ENCODE measurements around the gene MYBPC2. TPM values are rescaled to one million over a fixed set of nuclear protein-coding genes. Genes with fewer than 3 reads are reported as not detected.

MYBPC2 gene
- total RNA-seq, 4 donors from 2014 or later: 0.05 to 1.3 (median 0.15) TPM; not detected in 1

DNA sequence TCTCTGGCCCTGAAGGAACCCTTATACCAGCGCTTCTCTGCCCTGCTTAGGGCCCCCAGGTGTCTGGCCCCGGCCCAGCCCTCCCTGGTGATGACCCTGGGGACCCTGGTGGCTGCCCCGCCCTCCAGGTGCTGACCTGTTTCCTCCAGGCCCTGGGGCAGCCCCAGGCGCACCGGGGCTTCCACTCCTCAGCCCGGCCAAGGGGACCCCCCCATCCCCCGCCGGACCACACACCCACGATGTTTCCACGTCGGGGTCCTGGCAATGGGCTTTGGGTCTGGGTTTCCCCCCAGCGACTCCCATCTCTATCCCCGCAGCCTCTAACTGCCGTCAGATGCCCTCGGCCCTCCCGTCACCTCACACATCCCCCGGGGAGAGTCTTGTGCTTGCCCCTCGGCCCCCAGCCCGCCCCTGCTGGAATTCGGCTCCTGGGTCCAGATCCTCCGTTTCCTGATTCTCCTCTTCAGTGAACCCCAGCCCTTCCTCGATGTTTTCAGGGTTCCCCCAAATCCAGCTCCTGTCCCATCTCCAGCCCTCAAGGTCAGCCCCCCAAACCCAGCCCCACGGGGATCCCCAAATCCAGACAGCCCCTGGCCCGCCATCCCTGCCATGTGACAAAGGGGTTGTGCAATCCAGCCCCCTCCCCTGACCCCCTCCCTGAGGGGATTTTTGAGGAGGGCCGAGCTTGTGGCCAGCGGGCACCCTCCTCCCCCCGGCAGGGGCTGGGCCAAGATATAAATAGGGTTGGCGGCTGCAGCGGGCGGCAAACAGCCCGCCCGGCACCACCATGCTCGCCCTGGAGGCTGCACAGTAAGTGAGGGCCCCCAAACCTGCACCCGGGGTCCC is 14.3 kb upstream of the MYBPC2 start, which contains the start of gene SPIB:
SPIB (plus strand) TSS at position 763 of the 846 bp plus-strand sequence; CDS start at position 788, 25 bp downstream.
- WGBS, 2 donors: 13 to 23% methylated on average over 23 to 33 of the region's 34 CpGs
- TF ChIP-seq CTCF (IDR thresholded peaks at IDR 0.05) (no peak), POLR2A (IDR thresholded peaks at IDR 0.05) (no peak)
- DNase-seq (ENCODE audit: low spot score in 2 of 2): no peak
- H3K4me3 ChIP-seq (ENCODE audit: low read depth, poor library complexity, severe bottlenecking): no peak within 1 kb of the TSS
- intact Hi-C loops (cut with DNase I; ENCODE audit: low total_unique reads): no loop called here

DNA sequence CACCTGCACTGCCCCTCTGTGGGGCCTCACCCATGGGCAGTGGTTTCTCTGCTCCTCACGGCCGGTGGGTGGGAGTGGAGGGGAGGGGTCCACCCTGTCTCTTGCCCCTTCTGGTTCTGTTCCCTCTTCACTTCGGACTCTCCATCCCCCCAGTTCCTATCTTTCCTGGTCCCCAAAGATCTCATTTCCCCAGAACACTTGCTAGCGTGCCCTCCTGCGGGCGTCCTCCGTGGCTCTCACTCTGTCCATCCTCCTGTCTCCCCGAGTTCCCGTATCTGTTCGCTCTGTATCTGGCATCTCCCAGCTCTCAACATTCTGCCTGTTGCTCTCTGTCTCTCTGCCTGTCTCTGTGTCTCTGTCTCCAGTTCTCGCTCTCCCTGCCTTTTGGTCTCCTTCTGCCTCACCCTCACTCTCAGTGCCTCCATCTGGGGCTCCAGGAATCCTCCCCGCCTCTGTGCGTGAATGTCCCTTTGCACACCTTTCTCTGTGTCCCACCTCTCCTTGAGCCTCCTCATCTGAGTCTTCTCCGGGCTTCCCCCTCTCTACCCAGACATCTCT is 13.6 kb upstream of the MYBPC2 start:
- H3K4me3 ChIP-seq (ENCODE audit: low read depth, poor library complexity, severe bottlenecking): no peak overlapping the region
- no peak for DNase-seq (ENCODE audit: low spot score in 2 of 2)
- intact Hi-C loops (cut with DNase I; ENCODE audit: low total_unique reads): no loop called here
- TF ChIP-seq CTCF (IDR thresholded peaks at IDR 0.05): no peak
- no peak for TF ChIP-seq POLR2A (IDR thresholded peaks at IDR 0.05)
- WGBS, 2 donors: 8 to 10% methylated on average over 14 of the region's 14 CpGs

DNA sequence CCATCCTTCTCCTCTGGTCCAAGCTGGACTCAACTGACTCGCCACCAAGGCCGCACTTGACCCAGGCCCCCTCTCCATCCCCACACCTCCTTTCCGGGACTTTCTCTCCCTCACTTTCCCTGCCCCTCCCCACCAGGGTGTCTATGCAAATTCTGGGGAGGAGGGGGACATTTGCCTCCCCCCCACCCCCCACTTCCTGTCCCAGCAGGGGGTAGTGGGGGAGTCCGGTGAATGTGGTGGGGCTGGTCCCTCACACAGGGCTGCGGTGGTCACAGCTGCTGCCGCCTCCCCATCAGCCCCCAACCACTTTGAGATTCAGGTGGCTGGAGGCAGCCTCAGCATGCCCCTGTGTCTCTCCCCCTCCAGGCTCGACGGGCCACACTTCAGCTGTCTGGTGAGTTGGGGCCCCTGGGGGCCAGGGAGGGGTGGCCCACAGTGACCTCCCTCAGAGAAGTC is 13.1 kb upstream of the MYBPC2 start:
- intact Hi-C loops (cut with DNase I; ENCODE audit: low total_unique reads): no loop called here
- DNase-seq (ENCODE audit: low spot score in 2 of 2): no peak
- no peak for TF ChIP-seq CTCF (IDR thresholded peaks at IDR 0.05)
- TF ChIP-seq POLR2A (IDR thresholded peaks at IDR 0.05): no peak
- 16 to 17% methylated on average over 8 of the region's 8 CpGs for WGBS, 2 donors
- no peak overlapping the region for H3K4me3 ChIP-seq (ENCODE audit: low read depth, poor library complexity, severe bottlenecking)

GRCh38 chr19:50420127-50420526 is 12.6 kb upstream of the MYBPC2 start:
- DNase-seq (ENCODE audit: low spot score in 2 of 2): no peak
- no peak overlapping the region for H3K4me3 ChIP-seq (ENCODE audit: low read depth, poor library complexity, severe bottlenecking)
- no peak for TF ChIP-seq CTCF (IDR thresholded peaks at IDR 0.05)
- TF ChIP-seq POLR2A (IDR thresholded peaks at IDR 0.05): no peak
- intact Hi-C loops (cut with DNase I; ENCODE audit: low total_unique reads): no loop called here
- 35 to 45% methylated on average over 3 of the region's 3 CpGs for WGBS, 2 donors

GRCh38 chr19:50420808-50421207 is 11.9 kb upstream of the MYBPC2 start:
- intact Hi-C loops (cut with DNase I; ENCODE audit: low total_unique reads): no loop called here
- 70 to 74% methylated on average over 3 of the region's 3 CpGs for WGBS, 2 donors

More at GRCh38 chr19:50420808-50421207, 11.9 kb upstream of the MYBPC2 start:
- no peak overlapping the region for H3K4me3 ChIP-seq (ENCODE audit: low read depth, poor library complexity, severe bottlenecking)
- TF ChIP-seq POLR2A (IDR thresholded peaks at IDR 0.05): no peak
- no peak for TF ChIP-seq CTCF (IDR thresholded peaks at IDR 0.05)
- DNase-seq (ENCODE audit: low spot score in 2 of 2): no peak

Measured in lower leg skin (tissue), 4 donors.